Right lung (tissue), 5 donors: ENCODE data around the gene MIEN1. TPM values are rescaled to one million over a fixed set of nuclear protein-coding genes. Genes with fewer than 3 reads are reported as not detected.
"Not testable (repeated sequence)": the region's sequence is repeated elsewhere in the genome, so short reads cannot be mapped to it uniquely, and the experiment has no call there.

ENCODE experiments used
- DNase-seq, 2 donors: peaks; one replicate each; pipeline ENCODE4 v3.0.0-alpha.2; 2013
- polyA plus RNA-seq, 5 donors: library from polyadenylated mRNA; unstranded; fragments of 120-200 nt; gene quantifications; one replicate each; pipeline versions ENCODE4 v1.2.1 to v1.2.3, GENCODE V29; 2013; ENCODE audit warnings: inconsistent platforms in 1 of 5, low replicate concordance in 1 of 5; ENCODE audit not compliant: insufficient read length in 5 of 5, insufficient read depth in 1 of 5

Gene MIEN1
- polyA plus RNA-seq, 5 donors = 21.1 to 31.3 (median 24.0) TPM

DNA sequence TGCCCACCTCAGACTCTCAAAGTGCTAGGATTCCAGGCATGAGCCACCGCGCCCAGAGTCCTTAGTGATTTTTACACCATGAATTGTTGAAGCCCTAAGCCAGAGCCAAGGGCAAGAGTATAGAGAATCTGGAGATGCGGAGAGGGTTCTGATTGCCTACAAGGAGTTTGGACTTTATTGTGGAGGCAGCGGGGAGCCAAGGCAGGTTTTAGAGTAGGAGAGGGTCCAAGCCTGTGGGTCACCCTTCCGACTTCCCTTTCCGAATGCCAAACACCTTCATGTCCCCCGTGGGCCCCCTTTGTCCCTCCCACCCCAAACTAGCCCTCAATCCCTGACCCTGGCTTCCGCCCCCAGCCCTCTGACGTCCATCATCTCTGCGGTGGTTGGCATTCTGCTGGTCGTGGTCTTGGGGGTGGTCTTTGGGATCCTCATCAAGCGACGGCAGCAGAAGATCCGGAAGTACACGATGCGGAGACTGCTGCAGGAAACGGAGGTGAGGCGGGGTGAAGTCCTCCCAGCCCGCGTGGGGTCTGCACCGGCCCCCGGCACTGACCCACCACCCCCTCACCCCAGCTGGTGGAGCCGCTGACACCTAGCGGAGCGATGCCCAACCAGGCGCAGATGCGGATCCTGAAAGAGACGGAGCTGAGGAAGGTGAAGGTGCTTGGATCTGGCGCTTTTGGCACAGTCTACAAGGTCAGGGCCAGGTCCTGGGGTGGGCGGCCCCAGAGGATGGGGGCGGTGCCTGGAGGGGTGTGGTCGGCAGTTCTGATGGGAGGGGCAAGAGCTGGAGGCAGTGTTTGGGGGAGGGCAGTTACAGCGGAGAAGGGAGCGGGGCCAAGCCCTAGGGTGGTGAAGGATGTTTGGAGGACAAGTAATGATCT lies 7.1 kb downstream of the MIEN1 start:
- DNase-seq = no peak

DNA sequence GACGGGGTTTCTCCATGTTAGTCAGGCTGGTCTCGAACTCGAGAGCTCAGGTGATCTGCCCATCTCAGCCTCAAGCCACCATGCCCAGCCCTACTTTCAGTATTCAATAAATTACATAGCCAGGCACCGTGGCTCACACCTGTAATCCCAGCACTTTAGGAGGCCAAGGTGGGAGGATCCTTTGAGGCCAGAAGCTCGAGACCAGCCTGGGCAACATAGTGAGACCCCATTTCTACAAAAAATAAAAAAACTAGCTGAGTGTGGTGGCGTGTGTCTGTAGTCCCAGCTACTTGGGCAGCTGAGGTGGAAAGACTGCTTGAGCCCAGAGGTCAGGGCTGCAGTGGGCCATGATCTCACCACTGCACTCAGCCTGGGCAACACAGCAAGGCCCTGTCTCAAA lies 8.2 kb downstream of the MIEN1 start:
- DNase-seq = no peak

DNA sequence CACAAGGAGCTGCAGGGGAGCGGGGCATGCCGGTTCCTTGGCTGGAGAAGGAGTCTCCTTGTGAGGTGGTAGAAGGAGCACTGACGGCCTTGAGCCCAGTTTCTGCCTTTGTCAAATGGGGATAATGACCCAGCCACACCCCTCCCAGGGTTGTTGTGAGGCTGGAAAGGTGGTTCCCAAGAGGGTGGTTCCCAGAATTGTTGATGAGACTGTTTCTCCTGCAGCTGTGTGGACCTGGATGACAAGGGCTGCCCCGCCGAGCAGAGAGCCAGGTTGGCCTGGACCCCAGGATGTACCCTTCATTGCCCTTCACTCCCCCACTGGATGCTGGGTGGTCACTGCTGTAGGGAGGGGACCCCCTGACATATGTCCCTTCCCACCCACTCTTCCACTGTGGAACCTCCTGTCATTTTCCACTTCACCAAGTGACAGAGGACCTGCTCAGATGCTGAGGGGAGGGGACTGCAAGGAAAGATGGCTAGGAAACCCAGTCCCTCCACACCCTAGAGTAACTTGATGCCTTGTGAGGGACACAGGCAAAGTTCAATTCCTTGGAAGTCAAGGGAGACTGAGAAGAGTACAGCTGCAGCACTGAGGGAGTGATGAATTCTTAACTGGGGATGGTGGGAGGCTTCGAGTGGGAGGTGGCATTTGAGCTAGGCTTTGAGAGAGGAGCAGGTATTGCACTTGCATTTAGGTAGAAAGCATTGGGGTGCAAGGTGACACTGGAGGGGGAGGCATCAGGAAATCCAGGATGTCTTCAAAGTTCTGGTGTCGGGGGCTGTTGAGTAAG lies 10.6 kb downstream of the MIEN1 start:
- no peak for DNase-seq

DNA sequence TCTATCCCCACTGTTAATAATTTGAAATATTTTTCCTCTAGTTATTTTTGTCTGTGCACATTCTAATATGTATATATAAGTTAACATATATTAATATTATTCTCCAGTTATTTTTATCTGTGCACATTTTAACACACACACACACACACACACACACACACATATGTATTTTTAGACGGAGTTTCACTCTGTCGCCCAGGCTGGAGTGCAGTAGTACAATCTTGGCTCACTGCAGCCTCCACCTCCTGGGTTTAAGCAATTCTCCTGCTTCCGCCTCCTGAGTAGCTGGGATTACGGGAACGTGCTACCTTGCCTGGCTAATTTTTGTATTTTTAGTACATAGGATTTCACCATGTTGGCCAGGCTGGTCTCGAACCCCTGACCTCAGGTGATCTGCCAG lies 12.7 kb downstream of the MIEN1 start:
- no peak for DNase-seq

DNA sequence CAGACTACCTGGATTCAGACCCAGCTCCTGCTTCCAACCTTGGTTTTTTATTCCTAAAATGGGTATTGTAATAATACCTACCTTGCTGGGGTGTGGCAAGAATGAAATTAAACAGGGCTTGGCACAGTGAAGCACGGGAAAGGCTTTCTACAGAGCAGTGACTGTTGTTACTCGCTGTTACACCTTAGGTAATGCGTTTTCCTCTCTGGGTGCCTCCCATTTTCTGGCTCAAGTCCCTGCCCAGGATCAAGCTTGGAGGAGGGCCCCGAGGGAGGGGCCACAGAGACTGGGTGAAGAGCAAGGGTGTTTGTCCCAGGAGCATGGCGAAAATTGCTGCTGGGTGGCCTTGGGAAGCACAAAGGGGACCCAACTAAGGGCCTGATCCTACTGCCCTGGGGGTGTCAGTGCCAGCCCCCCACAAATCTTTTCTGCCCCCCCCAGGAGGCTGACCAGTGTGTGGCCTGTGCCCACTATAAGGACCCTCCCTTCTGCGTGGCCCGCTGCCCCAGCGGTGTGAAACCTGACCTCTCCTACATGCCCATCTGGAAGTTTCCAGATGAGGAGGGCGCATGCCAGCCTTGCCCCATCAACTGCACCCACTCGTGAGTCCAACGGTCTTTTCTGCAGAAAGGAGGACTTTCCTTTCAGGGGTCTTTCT lies 13.3 kb downstream of the MIEN1 start:
- no peak for DNase-seq

DNA sequence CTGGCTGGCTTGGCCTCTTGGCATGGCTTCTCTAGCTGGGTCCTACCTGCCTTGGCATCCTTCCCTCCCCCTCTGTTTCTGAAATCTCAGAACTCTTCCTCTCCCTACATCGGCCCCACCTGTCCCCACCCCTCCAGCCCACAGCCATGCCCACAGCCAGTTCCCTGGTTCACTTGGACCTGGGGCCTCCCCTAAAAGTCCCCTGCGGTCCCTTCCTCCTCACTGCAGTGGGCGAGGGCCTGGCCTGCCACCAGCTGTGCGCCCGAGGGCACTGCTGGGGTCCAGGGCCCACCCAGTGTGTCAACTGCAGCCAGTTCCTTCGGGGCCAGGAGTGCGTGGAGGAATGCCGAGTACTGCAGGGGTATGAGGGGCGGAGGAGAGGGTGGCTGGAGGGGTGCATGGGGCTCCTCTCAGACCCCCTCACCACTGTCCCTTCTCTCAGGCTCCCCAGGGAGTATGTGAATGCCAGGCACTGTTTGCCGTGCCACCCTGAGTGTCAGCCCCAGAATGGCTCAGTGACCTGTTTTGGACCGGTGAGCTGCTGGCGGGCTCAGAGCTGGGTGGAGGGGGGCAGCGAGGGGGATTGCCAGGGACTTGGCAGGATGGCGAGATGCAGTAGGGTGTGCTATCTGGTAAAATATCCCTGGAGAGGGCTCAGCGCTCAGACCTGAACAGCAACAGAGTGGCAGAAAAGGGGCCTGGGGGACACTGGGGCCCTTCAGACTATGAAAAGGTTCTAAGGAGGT lies 14.1 kb downstream of the MIEN1 start:
- no peak for DNase-seq

DNA sequence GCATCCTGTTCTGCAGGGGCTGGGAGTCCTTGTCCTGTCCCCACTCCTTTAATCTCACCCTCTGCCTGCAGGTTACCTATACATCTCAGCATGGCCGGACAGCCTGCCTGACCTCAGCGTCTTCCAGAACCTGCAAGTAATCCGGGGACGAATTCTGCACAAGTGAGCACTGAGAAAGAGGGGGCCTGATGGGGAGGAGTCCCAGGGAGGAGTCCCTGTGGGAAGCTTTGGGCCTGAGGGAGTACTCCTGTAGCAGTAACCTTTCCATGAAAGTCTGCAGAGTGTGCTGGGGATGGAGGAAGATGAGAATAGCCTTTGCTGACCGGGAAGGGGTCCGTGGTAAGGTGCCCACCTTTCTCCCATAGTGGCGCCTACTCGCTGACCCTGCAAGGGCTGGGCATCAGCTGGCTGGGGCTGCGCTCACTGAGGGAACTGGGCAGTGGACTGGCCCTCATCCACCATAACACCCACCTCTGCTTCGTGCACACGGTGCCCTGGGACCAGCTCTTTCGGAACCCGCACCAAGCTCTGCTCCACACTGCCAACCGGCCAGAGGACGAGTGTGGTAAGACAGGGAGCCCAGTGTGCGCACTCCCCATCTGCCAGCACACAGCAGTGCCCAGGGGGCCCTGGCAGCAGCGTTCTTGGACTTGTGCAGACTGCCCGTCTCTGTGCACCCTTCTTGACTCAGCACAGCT lies 14.8 kb downstream of the MIEN1 start:
- DNase-seq = no peak

DNA sequence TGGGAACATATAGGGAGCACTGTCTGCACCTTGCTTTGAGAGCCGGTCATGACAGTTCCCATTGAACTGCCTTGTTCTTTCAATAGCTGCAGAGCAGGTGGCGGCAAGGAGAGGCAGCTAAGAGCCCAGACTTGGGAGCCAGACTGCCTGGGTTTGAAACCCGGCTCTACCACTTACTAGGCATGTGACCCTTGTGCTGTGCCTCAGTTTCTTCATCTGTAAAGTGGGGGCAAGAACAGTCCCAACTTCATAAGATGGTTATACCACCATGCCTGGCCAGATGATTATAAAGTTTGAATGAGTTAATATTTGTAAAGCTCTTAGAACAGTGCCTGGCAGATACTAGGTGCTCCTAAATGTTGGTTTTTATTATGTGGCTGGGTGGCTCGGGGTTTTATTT lies 16.1 kb downstream of the MIEN1 start:
- DNase-seq = no peak

DNA sequence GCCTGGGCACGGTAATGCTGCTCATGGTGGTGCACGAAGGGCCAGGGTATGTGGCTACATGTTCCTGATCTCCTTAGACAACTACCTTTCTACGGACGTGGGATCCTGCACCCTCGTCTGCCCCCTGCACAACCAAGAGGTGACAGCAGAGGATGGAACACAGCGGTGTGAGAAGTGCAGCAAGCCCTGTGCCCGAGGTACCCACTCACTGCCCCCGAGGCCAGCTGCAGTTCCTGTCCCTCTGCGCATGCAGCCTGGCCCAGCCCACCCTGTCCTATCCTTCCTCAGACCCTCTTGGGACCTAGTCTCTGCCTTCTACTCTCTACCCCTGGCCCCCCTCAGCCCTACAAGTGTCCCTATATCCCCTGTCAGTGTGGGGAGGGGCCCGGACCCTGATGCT lies 18.5 kb downstream of the MIEN1 start:
- no peak for DNase-seq

DNA sequence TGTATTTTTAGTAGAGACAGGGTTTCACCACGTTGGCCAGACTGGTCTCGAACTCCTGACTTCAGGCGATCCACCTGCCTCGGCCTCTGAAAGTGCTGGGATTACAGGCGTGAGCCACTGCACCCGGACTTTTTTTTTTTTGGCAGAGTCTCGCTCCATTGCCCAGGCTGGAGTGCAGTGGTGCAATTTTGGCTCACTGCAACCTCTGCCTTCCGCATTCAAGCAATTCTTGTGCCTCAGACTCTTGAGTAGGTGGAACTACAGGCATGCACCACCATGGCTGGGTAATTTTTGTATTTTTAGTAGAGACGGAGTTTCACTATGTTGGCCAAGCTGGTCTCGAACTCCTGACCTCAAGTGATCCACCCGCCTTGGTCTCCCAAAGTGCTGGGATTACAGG lies 19.3 kb downstream of the MIEN1 start:
- DNase-seq = not testable (repeated sequence)

DNA sequence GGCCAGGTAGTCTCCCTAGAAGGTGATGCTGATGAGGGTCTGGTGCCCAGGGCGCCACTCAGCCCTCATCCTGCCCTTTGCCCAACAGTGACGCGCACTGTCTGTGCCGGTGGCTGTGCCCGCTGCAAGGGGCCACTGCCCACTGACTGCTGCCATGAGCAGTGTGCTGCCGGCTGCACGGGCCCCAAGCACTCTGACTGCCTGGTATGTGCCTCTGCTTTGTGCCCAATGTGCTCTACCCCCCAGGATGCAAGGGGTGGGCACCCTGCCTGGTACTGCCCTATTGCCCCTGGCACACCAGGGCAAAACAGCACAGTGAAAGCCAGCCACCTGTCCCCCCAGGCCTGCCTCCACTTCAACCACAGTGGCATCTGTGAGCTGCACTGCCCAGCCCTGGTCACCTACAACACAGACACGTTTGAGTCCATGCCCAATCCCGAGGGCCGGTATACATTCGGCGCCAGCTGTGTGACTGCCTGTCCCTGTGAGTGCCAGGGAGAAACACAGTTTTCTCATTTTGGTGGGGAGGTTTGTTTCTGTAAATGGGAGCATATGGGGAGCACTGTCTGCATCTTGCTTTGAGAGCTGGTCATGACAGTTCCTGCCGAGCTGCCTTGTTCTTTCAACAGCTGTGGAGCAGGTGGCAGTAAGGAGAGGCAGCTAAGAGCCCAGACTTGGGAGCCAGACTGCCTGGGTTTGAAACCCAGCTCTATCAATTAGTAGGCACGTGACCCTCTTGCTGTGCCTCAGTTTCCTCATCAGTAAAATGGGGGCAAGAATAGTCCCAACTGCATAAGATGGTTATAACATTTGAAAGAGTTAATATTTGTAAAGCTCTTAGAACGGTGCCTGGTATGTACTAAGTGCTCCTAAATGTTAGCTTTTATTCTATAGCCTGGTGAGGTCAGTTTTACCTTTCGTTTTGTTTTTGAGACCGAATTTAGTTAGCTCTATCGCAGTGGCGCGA lies 20.1 kb downstream of the MIEN1 start:
- DNase-seq = no peak

DNA sequence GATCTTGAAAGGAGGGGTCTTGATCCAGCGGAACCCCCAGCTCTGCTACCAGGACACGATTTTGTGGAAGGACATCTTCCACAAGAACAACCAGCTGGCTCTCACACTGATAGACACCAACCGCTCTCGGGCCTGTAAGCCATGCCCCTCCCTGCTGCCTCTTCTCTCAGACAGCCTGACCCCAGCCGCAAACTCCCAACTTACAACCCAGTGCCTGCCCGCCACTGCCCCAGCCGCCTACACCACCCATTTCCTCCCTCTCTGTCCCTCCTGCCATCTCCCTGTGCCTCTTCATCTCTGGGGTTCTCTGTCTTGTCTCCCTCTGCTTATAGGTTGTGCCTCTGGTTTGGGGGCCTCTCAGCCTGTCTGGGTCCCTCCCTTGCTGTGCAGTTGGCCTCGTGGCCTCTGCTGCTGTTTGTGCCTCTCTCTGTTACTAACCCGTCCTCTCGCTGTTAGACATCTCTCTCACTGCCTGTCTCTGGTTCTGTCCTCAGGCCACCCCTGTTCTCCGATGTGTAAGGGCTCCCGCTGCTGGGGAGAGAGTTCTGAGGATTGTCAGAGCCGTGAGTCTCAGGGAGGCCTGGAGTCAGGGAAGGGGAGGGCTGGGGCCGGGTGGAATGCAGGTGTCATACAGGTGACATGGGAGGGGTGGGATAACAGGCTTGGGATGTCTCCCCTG lies 20.9 kb downstream of the MIEN1 start:
- no peak for DNase-seq

DNA sequence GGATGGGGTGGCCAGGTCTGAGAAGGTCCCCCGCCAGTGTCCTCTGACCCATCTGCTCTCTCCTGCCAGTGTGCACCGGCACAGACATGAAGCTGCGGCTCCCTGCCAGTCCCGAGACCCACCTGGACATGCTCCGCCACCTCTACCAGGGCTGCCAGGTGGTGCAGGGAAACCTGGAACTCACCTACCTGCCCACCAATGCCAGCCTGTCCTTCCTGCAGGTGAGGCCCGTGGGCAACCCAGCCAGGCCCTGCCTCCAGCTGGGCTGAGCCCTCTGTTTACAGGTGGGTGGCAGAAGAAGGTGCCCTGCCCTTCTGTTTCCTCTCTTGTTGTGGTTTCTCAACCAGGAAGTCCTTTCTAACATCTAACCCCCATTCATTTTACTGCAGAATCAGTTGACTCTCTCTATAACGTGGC lies 23.4 kb downstream of the MIEN1 start:
- DNase-seq = no peak

DNA sequence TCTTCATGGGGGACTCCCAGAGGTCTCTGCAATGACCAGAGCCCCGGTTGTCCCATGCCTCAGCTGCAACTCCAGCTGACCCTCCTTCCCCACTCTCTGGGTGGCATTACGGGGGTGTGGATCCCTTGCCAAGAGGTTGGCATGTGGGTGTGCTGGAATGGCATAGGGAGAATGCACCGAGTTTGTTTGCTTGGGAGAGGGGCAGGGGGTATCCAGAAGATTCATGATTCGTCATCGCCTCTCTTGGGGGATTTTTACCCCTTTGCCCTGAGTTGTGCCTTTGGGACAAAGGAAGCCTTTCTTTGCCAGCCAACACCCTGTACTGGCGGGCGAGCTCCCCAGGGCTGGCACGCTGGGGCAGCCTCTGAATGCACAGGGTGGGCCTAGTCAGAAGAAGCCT lies 23.9 kb downstream of the MIEN1 start:
- DNase-seq = no peak

DNA sequence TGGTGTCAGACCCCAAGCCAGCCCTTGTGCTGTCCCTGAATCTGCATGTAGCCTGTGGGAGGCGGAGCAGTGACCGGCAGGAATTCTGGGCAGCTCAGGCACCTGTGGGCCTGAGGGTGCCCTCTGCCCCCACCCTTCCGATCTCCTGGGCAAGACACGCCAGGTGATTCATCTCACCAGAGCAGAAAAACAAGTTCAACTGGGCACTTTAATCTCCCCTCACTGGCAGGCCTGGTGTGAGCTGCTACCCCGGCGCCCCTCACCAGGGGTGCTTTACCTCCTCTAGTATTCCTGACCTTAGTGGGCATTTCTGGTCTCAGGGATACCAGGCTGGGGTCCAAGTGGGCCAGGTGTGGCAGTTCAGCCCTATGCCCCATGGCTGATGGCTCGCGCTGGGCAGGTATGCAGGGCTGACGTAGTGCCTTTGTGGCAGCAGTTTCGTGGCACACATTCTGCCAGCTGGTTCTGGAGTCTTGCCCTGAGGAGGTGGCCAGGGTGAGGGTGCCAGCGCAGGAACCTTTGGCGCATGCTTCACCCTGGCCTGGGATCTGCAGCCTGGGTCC lies 24.5 kb downstream of the MIEN1 start:
- peak; percentile 60 to 67 for DNase-seq

DNA sequence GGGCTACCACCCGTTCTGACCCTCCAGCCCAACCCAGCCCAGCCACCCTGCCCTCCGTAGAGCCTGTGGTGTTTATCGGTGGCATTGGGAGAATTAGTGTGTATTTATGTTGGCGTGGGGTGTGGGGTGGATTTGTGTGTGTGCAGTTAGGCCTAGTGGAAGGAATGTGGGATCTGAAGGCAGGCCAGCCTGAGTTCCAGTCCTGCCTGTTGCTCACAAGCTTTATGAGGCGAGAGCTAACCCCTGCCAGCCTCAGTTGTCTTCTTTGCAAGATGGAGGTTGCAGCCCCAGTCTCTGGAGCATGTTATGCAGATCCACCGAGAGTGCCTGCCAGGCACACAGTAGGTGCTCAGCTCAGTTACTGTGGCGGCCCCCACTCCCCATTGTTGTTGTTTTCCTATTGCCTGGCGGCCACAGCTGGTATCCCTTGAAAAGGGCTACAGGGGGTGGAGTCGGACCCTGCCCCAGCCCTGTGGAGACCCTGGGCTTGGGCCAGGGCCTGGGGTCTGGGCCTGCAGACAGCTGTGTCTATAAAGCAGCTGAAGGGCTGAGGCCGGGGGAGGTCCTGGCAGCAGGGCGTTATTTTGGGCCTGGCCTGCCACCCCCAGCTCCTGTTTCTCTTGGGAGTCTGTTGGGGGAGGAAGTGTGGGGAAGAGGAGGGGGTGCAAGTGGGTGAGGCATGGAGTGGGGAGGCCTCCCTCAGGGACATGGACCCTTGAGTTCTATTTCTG lies 25.3 kb downstream of the MIEN1 start:
- DNase-seq = no peak

DNA sequence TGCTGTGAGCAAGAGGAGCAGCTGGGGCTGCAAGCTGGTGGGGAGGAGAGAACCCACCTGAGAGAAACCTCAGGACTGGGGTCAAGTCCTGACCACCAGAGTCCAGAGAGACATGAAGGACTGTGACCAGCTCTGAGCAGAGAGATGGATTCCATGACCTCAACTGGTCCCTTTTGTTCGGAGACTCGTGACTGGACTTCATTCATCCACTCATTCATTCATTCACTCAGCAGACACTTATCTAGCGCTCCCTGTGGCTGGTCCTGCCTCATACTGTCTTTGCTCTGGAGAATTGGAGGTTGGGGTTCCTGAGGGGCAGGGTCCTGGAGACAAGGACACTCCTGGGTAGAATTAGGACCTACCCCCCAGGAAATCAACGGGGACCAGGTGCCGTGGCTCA lies 26.4 kb downstream of the MIEN1 start:
- no peak for DNase-seq
